GM13977 (cell line): Measurements from ENCODE around the gene STK35.

Experiments used
- DNase-seq: peaks from one replicate; pipeline ENCODE4 v3.0.0; 2012; ENCODE audit warnings: low spot score
- CTCF ChIP-seq: IDR thresholded peaks from 2 replicates; pipeline ENCODE4 v1.5.1; 2012; ENCODE audit warnings: mild to moderate bottlenecking, control low read depth; ENCODE audit not compliant: insufficient read depth; ENCODE audit errors: extremely low read depth, missing control alignments
- in situ Hi-C: fragments of 300-500 bp; cut with MboI; formaldehyde crosslinking; loops from one replicate; pipeline ENCODE4 v1.12.0; 2022; ENCODE audit warnings: low sequenced_read_pairs, low pct_unique_long_range_greater_than_20kb, mixed read lengths, inconsistent platforms; ENCODE audit not compliant: unreplicated experiment

The STK35 gene

GRCh38 chr20:2066461-2067122 lies 35.0 kb upstream of the STK35 start:
- in situ Hi-C loops = no loop called here
- DNase-seq = no peak

GRCh38 chr20:2080532-2081224 lies 20.9 kb upstream of the STK35 start:
- TF ChIP-seq CTCF = no peak
- in situ Hi-C loops = no loop called here
- no peak for DNase-seq

More at GRCh38 chr20:2066461-2067122, 35.0 kb upstream of the STK35 start:
- no peak for TF ChIP-seq CTCF

- no peak for TF ChIP-seq CTCF
- in situ Hi-C loops = no loop called here
- DNase-seq = no peak
Observed at GRCh38 chr20:2084703-2085102, 16.9 kb upstream of the STK35 start.

- DNase-seq = no peak
- in situ Hi-C loops = no loop called here
- TF ChIP-seq CTCF = no peak
Observed at GRCh38 chr20:2086177-2086979, 15.2 kb upstream of the STK35 start.

- TF ChIP-seq CTCF = no peak
- in situ Hi-C loops = no loop called here
- DNase-seq = no peak
Observed at GRCh38 chr20:2086980-2087377, 14.6 kb upstream of the STK35 start.

- DNase-seq = no peak
- no peak for TF ChIP-seq CTCF
- in situ Hi-C loops = no loop called here
Observed at GRCh38 chr20:2088891-2089290, 12.7 kb upstream of the STK35 start.
